Ovary (tissue), 3 donors: Measurements from ENCODE around the gene TPRKB.
"Not testable (repeated sequence)": the region's sequence is repeated elsewhere in the genome, so short reads cannot be mapped to it uniquely, and the experiment has no call there.

Experiments used
- POLR2A ChIP-seq: fragments of 450-650 bp; IDR thresholded peaks from one replicate; pipeline ENCODE4 v1.6.1; 2017; ENCODE audit warnings: antibody characterized with exemption, mild to moderate bottlenecking, moderate library complexity
- TF ChIP-seq, protein P1 (sequence below), 3 donors: fragments of 450-650 bp in 2 of 3; fragments of 200-600 bp in 1 of 3; IDR thresholded peaks; one replicate each; pipeline versions ENCODE4 v1.5.1 to v1.8.0; 2016 to 2022; ENCODE audit warnings: antibody characterized with exemption in 3 of 3, mild to moderate bottlenecking in 1 of 3
- donor health status: DM: no; HTN: no; CAD: no.

DNA sequence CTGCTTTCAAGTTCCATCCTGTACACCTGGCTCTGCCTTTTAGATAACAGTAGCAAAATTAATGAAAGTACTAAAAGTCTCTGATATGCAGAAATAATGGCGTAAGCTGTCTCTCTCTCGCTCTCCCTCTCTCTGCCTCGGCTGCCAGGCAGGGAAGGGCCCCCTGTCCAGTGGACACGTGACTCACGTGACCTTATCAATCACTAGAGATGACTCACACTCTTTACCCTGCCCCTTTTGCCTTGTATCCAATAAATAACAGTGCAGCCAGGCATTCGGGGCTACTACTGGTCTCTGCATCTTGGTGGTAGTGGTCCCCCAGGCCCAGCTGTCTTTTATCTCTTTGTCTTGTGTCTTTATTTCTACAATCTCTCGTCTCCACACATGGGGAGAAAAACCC lies 17.2 kb upstream of the TPRKB start:
- TF ChIP-seq, protein P1, sequence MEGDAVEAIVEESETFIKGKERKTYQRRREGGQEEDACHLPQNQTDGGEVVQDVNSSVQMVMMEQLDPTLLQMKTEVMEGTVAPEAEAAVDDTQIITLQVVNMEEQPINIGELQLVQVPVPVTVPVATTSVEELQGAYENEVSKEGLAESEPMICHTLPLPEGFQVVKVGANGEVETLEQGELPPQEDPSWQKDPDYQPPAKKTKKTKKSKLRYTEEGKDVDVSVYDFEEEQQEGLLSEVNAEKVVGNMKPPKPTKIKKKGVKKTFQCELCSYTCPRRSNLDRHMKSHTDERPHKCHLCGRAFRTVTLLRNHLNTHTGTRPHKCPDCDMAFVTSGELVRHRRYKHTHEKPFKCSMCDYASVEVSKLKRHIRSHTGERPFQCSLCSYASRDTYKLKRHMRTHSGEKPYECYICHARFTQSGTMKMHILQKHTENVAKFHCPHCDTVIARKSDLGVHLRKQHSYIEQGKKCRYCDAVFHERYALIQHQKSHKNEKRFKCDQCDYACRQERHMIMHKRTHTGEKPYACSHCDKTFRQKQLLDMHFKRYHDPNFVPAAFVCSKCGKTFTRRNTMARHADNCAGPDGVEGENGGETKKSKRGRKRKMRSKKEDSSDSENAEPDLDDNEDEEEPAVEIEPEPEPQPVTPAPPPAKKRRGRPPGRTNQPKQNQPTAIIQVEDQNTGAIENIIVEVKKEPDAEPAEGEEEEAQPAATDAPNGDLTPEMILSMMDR (IDR thresholded peaks at IDR 0.05): not testable (repeated sequence)
- TF ChIP-seq POLR2A: not testable (repeated sequence)
